GM18502 (cell line): ENCODE data around the gene SIRPA.
A peak's percentile ranks its signal among the peaks of the same experiment; 100 is the strongest.

Source experiments
- ATAC-seq: cut with Tn5 transposase; IDR thresholded peaks from one replicate; pipeline ENCODE4 v1.9.1; 2021; ENCODE audit warnings: mild to moderate bottlenecking; ENCODE audit not compliant: unreplicated experiment, poor library complexity

SIRPA gene

DNA sequence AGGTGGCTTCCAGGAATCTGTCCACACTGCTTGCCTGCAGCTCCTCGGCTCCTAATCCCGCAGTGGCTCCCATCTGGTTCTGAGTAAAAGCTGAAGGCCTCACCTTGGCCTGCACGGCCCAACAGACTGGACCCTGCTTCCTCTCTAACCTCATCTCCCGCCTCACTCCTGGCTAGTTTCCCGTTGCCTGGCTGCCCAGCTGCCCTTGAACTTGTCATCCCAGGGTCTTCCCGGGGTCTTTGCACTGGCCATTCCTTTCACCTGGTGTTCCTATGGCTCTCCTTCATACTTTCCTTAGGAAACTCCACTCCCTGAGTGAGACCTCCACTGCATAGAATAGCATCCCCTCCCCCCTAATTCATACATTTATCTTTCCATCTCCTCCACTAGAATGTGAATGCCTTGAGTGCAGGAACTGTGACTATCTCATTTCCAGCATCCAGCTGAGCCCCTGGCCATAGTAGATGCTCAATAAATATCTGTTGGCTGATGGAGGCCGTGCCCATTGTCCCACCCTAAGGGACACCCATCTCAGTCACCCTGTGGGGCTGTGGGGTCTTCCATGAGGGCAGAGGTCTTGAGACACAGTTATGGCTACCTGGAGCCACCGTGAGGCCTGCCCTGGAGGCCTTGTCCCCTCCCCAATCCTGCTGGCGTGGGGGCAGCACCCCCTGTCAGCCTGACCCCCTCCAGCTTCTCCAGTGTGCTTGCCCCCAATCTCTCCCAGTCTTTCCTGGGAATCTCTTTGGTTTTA is 9.1 kb upstream of the SIRPA start:
- ATAC-seq = no peak

DNA sequence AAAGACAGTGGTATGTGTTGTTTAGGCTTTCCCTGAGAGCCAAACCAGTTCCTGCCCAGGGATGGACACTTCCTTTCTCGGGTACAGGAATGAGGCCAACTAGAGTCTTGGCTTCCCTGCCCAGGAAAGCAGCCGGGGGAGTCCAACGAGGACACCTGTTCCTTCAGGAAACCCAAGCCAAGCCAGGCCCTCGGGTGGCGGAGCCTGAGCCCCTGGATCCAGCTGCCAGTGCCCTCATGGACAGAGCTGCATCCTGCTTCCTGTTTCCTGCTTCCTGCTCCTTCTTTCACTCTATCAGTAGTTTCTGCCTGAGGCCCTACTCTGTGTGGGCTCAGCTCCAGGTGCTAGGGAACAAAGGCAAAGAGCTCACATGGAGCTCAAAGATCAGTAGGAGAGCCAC is 7.9 kb upstream of the SIRPA start:
- no peak for ATAC-seq

DNA sequence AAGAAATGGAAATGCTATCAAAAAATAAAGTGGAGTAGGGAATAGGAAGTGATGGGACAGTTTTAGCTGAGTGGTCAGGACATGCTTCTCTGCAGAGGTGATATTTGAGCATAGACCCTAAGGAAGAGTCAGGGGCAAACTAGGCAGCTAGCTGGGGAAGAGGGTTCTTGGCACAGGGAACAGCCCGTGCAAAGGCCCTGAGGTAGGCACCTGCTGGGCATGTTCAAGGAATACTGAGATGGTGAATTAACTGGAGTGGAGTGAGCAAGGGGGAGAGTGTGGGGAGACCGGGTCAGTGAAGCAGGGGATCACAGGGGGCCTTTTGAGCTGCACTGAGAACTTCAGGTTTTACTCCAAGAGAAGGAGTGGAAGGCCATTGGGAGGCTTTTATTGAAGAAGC is 7.5 kb upstream of the SIRPA start:
- no peak for ATAC-seq

DNA sequence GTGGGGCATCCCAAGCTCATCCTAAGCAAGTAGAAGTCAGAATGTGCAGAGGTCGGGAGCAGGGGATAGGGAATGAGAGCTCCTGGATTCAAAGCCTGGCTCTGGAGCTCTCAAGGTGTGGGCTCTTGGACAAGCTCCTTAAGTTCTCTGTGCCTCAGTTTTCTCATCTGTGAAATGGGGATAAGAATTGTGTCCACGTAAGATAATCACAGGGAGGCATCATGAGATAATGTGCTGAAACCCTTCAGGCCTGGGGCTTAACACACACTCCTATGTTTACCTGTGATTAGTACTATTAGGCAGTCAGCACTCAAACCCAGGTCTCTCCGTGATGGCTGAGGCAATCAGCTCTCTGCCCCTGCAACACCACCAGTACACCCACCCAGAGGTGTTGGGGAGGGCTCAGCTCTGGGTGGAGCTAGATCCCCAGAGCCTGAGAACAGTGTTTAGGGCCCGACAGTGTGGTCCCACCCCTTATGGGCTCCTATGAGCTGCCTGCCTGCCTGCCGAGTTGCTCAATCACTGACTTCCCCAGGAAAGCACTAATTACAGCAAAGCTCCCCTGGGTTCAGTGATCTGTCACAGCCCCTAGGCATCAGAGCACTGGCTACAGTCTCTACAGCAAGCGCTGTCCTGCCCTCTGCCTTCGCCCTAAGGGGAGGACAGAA is 6.3 kb upstream of the SIRPA start:
- ATAC-seq = no peak

DNA sequence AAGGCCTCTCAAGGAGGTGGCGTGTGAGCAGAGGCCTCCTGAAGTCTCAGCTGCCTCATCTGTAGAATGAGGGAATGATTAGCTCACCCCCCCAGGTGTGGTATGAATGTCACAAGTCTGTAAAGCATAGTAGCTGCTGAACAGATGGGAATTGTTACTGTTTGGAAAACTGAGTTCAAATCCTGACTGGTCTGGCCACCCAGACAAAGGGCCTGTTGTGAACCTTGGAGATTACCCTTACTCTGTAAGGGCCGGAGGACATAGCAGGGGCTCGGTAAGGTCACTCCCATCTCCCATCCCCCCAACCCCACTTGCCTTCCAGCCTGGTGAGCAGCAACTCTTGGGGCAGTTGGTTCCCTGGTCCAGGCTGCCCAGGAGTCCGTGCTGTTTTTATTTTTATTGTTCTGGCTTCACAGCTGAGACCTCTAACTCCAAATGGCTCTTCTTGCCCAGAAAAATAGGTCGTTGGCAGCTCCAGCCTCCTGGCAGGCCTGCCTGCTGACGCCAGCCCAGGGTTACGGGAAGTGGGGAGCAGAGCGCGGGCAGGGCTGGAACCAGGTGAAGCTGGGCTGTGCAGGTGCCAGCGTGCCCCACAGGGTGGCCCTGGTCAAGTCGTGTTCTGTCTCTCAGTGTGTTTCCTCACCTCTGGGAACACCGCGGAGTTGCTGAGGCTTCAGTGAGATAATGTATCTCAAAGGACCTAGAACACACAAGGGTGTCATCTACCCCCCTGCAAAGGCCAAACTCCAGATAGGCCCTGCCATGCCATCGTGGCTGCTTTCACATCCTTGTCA is 4.5 kb upstream of the SIRPA start:
- no peak for ATAC-seq

DNA sequence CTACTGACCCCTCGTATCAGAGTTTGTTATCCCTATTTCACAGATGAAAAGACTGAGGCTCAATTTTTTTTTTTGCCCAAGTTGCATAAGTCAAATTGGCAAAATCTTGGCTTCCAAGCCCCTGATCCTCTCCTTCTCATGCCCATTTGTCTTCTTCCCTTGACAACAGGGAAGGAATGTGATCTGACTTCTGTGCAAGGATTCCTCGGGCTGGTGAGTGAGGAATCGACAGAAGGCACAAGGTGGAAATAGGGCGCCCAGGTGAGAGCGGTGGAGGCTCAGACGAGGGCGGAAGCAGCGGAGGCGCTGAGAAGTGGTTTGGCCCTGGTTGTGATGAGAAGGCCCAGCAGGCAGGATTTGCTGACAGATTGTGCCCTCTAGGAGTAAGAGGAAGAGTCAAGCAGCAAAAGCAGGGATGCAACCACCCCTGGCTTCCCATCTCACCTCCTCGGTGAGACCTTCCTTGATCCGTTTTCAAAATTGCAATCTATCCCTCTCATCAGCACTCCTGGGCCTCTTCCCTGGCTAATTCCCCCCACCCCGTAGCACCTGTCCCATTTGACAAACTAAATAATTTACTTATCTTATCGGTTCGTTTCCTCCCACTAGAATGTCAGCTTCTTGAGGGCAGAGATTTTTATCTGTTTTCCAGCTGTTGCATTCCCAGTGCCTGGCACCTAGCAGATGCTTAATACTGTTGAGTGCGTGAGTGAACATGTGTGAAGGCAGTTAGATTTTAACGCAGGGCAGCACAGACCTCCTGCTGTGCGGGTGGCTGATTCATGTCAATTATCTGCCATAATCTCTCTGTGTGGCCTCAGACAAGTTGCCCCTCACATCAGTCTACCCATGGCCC is 3.7 kb upstream of the SIRPA start:
- ATAC-seq = no peak

DNA sequence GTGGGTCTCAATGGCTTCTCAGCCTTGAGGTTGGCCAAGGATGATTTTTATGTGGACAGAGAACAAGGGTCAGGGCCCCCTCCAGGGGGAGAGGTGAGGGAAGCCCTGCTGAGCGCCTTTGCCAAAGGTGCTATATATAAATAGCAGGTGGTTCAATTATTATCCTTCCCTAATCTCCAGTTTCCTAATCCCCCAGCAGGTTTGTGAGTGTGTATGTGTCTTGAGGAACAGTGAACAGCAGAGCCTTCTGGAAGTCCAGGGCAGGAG is 3.2 kb upstream of the SIRPA start:
- ATAC-seq = no peak

DNA sequence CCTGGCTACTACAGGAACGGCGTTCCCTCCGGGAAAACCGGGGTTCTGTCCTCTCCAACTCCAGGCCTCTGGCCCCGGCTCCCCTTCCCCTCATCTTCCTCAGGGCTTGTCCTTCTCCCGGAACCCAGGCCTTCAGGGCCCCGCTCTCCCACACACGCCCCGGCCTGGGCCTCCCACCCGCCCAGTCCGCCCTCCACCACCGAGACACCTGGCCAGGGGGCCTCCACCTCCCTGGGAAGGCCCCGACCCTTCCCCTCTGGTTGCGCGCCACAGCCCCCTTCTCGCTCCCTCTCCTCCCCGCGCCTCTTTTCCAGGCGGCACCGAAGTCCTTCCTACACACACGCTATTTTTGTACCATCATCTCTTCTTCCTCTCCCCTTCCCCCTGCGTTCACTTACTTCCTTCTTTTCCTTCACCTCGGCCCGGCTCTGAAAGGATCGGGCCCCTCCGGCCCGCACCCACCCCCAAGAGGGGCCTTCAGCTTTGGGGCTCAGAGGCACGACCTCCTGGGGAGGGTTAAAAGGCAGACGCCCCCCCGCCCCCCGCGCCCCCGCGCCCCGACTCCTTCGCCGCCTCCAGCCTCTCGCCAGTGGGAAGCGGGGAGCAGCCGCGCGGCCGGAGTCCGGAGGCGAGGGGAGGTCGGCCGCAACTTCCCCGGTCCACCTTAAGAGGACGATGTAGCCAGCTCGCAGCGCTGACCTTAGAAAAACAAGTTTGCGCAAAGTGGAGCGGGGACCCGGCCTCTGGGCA is 1.3 kb upstream of the SIRPA start:
- ATAC-seq = no peak

DNA sequence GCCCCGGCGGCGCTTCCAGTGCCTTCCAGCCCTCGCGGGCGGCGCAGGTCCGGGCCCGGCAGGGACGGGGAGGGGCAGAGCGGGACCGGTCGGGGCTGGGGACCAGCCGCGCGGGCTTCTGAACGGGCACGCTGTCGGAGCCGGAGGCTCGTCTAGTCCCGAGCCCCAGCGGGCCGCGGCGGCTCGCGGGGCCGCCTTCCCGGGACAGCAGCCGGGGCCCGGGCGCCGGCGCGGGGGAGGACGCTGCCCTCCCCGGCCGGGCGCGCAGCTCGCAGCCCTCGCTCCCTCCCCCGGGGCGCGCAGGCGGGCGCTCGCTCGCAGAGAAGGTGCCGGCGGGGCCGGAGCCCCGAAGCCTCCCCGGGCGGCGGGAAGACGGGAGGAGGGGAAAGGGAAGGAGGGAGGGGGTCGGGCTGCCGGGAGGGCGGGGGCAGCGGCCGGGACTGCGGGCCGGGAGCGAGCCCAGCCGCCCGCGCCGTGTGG is 696 bp upstream of the SIRPA start:
- no peak for ATAC-seq

DNA sequence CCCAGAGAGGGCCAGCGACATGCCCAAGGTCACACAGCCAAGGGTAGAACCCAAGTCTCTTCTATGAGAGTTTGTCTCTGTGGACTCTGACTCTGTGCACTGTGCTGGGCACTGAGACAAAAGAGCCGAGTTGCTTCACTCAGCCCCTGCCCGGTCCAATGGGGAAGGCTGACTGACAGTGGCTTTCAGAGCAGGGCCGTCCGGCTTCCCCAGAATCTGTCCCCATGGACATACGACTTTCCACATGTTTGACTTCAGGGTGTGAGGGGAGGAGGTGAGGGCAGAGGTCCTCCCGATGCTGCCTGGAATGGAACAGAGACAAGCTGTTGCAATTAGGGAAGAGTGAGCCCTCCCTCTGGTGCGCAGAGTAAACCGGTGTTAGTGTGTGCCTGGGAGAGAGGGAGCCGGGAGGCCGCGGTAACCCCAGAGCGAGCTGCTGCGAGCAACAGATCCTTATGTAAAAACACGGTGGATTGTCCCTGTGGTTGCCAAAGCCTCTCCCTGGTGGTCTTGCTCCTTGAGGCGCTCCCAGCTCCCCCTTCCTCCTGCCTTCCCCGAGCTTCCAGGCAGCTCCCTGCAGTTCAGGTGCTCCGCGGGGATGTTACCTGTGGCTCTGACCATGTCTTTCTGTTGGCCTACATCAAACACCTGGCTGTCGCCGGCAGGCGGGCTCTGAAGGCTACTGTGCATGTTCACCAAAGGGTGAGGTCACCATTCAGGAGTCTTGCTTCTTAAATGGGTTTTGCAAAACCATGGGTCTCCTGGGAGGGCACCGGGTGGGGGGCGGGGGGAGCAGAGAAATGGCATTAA is 672 bp downstream of the SIRPA start:
- no peak for ATAC-seq

DNA sequence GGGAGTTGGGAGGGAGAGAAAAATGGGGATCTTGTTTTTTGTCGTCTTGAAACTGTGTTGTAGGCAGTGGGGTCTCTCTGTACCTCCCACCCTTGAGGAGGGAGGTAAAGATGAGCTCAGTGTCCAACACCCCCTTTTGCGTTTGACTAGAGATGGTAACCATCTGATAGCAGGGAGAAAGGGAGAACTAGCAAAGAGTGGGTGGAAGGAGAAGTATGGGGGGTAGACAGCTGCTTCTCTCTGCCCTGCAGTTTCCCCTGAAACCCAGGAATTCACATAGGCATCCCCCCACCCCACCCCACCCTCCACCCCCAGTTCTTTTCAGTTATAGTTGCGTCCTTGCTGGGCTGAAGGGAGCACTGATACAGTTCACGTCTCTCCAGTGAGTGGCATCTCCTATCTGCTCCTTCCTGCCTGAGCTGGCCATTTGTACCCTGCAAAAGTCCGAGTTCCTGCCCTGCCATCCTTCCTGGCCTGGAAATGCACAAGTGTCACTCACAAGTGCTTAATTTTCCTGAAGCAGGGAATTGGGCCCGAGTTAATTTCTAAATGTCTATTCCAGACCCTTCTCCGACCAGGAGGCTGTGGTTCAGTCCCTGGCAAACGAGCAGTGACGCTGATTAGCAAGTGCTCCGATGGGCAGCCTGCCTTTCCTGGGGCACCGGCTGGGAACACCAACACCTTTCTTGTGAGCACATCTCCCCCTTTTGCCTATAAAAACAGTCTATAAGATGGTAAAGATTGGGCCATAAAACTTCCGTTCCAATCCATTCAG is 1.5 kb downstream of the SIRPA start:
- ATAC-seq = no peak

DNA sequence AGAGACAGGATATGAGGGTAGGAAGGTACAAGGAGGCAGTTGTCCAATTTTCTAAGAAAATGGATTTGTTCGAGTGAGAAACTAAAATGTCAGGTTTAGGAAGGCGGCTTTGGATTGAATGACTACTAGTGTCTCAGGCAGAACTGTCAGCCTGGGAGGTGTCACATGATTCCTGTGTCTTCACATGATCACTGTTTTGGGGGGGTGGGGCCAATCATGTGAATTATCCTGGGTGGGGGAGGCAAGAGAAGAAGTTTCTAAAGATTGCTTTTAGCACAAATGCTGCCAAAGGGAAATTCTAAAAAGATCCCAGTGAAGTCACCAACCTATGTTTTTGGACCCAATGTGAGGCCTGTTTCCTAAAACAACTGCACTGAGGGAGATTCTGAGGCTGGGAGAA is 2.3 kb downstream of the SIRPA start:
- ATAC-seq = no peak

DNA sequence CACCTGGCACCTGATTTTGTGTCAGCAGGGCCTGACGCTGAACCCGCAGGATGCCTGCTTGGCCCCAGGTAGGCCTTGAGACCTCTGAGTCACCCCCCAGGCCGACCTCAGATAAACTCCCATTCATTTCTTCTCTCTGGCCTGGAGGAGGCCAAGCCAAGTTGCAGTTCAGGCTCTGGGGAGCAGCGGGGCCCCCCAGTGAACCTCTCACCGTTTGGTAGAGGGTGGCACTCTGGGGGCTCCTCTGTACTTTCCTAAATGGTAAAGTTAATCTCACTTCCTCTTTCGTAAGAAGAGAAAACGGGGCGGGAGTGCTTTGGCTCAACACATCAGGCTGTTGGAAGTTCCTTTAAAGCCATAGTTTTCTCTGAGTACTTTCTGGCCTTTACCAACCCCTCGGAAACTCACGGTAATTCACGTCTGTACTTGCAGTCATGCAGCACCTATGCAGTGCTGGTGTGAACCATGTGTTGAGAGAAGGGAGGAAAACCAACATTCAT is 2.8 kb downstream of the SIRPA start:
- ATAC-seq = peak; percentile 63

DNA sequence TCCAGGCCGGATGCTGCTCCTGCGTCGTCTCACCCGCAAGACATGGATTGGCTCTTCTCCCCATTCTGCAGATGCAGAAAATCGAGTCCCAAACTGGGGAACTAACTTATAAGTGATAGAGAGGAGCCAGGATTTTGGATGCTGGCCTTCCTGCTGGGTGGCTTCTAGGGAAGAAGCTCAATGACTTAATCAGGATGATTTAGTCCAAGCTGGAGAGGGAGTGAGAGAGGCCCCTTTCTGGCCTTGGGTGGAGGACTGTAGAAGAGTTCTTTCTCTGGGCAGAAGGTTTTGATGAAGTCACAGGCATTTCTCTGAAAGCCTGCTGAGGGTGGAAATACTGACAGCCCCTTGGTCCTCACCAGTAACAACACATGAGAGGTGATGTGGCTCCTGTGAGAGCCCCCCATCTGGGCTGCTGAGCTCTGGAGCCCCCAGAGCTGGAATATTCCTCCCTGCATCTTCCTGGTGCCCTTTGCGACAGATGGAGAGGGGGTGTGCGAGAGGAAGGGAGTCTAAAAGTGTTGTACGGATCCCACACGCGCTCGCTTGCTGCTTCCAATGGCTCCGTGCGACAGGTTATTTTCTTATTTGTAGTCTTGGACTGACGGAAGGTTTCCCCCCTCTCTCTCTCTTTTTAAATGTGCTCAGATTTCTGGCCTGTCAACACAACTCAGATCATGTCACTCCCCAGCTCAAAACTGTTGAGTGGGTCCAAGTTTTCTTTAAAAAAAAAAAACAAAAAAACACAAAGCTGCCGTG is 3.5 kb downstream of the SIRPA start:
- no peak for ATAC-seq

DNA sequence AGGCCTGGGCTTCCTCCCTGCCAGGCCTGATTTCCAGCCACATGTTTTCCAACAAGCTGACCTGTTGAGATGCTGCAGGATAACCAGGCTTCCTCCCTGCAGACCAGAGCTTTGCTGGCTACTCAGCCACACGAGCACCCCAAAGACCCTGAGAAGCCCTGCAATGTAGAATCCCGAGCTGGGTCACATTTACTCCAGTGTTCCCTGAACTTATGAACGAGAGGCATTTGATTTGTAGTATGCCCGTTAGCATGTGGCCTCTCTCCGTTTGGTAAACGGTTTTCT is 4.0 kb downstream of the SIRPA start:
- ATAC-seq = no peak

DNA sequence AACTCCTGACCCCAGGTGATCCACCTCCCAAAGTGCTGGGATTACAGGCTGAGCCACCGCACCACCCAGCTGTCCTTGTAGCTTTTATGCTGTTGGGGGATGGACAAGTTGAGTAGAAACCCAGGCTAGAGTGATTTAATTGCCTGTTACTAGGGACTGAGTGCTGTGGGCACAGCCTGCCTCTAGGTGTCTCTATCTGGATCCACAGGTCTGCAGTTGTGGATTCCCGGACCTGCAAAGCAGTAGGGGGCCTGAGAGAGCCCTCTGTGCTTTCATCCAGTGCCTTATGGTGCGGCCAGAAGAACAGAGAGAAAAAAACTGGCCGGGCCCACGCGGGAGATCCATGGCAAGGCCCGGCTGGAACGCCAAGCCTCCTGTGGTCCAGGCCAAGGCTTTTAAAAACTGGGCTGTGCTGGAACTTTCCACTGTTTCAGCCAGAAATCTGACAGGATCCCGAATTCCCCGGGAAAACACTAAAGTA is 5.2 kb downstream of the SIRPA start:
- no peak for ATAC-seq

DNA sequence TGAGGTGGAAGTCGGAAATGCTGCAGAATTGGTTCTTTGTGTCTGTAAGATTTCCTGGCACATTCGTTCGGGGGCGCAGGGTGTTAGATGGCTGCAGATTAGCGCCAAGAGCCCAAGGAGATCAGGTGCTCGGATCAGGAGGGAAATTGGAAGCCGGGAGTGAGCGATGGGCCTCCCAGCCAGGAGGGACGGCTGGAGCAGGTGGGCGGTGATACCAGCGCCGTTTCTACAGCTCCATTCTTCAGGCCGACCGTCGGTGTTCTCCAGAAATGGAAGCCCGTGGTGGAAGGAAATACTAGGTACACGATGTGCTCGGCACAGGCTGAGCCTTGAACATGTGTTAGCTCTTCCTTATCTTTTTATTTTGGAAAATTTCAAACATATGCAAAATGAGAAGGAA is 6.5 kb downstream of the SIRPA start:
- ATAC-seq = no peak

DNA sequence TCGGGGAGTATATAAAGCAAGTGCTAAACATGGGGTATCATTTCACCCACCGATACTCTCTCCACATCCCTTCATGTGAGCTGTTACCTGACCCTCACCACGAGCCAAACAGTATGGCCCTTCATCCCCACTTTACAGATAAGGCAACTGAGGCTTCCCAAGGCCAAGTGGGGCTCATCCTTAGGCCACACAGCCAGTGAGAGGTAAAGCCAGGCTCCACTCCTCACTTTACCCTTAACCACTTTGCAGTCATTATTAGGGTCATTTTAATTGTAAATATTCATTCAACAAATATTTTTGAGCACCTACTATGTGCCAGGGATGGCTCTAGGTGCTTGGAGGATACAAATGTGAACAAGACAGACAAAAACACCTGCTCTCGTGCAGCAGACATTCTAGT is 7.0 kb downstream of the SIRPA start:
- ATAC-seq = no peak
